ENCODE data around the gene ADORA3.
A peak's percentile ranks its signal among the peaks of the same experiment; 100 is the strongest.

The ADORA3 gene

DNA sequence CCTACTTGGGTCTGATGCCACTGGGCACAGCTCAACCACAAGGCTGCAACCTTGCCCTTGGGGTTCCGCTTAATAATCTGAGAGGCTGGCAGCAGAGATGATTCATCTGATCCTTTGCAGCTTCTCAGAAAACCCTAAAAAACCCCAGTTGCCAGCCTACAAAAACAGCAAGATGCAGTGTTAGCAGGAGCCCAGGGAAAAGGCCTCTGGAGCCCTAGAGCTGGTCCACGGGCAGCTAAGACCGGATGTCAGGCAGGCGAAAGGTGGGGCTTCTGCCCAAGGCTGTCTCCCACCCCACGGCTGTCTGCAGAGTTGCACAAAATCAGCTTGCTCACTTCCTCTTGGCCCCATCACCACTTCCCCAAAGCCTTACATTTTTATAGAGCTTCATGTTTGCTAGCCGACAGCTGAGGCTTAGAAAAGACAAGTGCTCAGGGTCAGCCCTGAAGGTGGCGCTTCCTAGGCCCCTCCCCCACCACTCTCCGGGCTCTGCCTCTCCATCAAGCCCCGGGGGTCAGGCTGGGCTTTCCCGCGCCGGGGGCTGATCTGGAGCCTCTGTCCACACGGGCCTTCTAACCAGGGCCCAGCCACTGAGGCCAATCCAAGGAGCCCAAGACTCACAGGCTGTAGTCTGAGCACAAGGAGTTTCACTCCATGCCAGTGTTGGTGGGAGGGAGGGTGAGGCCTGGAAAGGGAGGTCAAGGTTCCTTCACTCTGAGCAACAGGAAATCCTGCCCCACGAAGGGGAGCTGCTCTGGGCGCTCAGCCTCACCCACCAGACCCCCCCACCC is 4.2 kb upstream of the ADORA3 start:
- DNase-seq, result peak; percentile 61 to 65

DNA sequence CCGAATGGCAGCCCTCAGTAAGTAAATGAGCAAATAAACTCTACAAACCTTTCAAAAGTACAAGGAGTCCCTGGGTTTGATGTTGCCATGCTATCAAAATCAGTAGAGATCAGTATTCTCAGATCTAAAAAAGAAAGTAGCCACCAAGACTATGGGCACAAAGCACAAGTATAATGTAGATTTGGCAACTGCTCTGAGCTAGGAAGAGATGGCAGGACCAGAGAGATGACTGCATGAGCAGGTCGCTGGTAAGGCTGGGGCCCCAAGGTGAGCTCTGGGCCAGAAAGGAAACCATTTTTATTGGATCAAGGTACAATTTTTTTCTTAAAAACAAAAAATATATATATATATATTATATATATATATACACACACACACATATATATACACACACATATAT is 3.1 kb upstream of the ADORA3 start:
- no peak for DNase-seq

GRCh38 chr1:111505641-111506119 is 2.2 kb upstream of the ADORA3 start:
- peak in 1 of 2 donors; percentile 16 for DNase-seq

DNA sequence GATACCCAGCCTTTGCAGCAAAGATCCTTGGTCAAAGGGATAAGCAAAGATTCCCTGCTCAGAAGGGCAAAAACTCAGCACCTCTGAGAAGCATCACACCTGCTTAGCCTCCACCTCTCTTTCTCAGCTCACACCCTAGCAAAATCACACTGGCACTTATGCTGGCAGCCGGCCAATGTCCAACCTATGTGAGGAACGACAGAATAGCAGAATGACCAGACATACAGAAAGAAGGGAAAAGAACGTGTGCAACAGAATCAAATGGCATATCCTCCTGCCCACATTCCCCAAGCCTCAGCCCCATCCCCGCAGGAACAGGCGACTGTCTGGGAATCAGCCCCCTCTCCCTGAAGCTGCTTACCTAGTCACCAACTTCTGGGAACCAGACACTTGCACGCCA is 664 bp upstream of the ADORA3 start:
- DNase-seq, result no peak

- DNase-seq, result no peak
These were observed 1.8 kb downstream of the ADORA3 start for GRCh38 chr1:111501645-111502044.

DNA sequence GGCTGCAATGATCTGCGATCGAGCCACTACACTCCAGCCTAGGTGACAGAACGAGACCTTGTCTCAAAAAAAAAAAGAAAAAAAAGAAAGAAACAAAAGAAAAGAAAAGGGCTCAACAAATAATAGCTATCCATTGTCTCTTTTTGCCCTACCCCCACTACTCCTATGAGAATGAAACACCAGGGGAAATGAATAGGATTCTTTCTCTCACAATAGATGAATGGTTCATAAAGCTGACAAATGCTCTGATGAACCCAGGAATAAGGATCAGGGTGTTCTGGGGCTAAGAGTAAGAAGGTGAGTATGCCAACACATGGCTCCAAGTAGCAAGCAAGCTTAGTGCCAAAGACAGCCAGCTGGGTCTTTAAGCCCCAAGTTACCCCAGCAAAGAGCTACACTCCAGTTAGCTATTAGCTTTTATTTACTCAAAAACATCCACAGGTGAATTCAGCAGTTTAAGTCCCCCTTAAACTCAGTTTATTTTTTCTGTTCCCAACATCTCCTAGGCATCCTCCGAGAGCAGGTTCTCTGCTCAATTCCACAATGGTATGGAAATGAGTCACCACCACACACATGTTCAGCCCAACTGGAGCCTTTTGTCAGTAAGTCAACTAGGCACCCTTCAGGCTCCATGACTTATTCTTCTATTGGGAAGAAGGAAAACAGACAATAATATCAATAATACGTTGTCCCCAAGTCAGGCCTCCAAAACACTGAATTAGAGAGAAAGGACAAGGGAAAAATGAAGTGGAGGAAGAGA is 4.2 kb downstream of the ADORA3 start:
- DNase-seq, result no peak

DNA sequence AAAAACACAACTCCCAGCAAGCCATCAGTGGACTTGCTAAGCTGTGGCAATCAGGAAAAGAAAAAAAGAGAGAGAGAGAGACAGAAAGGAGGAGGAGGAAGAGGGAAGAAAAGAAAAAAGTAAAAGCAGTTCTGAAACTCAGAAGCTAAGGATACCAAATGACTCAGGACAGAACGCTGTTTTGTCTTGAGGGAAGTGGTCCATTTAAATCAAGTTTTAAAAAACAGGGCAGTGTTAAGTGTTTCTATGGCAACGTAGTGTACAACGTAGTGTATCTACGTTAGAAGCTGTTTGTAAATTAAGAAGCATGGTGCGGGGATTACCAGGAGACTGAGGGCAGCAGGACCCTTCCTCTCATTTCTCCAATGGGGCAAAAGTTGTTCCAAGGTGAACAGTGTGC is 5.8 kb downstream of the ADORA3 start:
- DNase-seq, result no peak

DNA sequence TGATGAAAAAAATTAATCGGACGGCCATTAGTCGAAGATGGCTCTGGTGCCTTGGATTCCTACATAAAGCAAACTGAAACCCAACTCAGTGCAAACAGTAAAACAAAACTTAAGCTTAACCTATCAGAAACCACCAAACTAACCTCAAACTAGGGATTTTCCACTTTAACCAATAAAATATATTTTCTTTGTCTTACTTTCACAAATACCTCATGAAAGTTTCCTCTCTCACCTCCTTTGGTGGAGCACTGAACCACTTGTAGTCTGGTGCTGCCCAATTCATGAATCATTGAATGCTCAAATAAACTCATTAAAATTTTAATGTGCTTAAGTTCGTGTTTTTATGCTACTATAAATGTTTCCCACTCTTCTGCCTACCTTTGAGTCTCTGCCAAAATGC is 7.0 kb downstream of the ADORA3 start:
- no peak for DNase-seq

DNA sequence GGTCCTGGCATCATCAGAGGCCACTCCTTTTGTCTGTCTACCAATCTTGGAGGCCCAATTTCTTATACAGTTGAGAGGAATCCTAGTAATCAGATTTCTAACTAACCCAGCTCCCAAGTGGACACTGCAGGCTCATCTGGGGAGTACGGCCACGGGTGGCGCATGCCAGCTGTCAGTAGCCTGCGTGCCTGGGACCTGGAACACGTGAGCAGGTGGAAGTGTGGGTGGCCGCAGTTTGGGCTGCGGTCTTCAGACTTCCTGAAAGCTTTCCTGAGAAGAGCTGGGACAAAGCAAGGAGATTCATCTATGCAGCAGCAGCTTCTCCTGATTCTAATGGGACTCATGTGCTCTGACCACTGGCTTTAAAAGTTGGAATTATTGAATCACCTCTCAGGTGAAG is 12.4 kb downstream of the ADORA3 start:
- no peak for DNase-seq

DNA sequence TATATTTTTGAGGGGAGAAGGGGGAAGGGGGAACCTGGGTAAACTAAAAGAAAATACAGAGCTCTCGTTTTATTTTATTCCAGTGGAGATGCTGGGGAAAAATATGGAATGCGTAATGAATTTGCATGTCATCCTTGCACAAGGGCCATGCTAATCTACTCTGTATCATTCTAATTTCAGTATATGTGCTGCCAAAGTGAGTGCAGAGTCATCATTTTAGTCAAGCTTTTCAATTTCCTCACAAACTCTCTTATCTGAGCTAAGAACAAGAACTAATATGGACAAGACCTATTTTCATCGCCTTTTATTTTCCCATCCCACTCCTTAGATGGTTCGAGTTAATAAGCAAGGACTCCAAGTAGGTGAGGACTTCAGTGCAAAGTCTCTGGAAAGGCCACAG is 13.2 kb downstream of the ADORA3 start:
- no peak for DNase-seq

DNA sequence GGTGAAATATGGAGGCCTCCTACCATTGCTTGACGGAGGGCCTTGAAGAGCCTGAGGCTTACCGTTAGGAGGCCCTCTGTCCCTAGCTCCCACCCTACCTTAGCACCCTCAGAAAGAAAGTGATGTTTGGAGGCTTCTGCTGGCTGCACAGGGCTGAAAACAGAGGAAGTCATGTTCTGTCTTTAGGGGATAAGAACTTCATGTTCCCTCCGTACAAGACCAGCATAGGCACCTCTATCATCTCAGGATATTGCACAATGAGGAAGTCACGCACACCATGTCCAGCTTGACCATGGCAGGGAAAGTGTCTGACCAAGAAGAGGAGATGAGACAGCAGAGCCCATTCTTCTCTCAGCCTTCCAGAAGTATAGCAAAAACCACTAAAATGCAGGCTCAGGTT is 13.8 kb downstream of the ADORA3 start:
- no peak for DNase-seq

DNA sequence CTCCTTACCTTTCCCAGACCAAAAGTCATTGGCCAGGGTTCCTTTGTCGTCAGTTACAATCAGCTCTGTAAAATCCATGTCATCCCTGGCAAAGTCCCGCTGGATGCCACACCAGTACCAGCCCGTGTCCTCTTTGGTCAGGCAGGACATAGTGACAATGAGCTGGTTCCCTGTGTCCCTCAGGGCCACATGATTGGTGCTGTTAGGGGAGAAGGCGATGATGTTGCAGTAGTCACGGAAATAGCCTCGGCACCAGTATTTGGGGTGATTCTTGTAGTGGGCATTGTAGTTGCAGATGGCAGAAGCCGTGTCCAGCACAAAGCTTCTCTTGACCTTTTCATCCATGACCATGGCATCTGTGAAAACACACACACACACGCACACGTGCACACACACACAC is 14.8 kb downstream of the ADORA3 start:
- DNase-seq, result no peak

DNA sequence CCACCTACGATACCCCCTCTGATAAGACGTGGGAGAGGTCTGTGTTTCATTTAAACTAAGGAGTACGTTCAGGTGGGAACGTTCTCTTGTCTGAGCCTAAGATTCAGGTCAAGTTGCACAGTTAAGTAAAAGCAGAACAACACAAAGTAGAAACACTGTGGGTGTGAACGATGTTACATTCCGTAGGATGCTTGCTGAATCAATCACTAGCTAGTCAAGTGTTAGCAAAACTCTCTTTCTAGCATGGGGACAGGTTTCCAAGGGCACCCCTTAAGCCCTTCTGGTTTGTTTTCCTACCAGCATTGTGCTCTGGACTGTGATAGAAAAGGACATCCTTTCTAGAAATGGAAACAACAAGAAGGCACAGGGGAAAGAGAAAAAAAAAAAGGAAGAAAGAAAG is 16.3 kb downstream of the ADORA3 start:
- DNase-seq, result no peak

DNA sequence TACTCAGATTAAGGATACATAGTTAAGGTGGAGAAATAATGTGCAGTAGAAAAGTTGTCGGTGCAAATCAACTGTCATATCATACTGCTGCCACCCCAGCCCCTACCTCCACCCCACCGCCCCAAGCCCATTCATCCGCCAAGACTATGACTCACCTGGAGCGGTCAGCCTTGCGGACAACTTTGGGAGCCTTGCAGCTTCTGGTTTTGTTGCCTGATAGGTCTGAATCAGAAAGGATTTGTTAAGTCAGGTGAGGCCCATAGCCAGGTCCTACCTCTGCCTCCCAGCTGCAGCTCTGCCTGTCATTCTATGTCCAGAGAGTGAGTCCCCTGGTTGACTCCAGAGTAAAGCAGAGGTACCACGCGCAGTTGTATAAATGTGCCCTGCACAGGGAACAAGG is 17.0 kb downstream of the ADORA3 start:
- DNase-seq, result no peak

DNA sequence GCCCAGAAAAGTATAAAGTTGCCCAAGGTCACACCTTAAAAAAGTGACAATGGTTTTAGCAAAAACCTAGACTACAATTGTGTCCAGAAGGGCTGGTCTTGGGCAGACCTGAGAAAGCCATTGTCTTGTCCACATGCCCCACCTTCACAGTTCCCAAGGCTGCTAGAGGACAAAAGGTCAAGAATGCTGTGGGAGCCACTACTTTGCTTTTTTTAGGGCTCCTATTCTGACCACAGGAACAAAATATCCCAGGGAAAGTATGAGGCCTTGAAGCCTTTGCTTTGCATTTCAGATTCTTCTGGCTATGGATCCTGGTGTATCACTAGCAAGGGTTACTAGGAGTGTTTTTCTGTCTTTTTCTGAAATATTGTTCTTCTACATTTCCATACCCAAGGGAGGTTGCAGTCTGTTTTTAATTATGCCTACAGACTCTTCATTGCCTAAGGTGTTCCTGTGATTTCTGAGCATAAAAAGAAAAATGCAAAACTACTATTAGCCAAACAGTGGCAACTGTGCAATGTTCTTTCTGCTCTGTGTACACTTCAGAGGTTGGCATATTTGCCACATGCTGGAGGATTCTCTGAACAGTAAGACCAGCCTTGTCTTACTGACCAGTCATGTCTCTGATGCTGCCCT is 18.9 kb downstream of the ADORA3 start:
- no peak for DNase-seq

DNA sequence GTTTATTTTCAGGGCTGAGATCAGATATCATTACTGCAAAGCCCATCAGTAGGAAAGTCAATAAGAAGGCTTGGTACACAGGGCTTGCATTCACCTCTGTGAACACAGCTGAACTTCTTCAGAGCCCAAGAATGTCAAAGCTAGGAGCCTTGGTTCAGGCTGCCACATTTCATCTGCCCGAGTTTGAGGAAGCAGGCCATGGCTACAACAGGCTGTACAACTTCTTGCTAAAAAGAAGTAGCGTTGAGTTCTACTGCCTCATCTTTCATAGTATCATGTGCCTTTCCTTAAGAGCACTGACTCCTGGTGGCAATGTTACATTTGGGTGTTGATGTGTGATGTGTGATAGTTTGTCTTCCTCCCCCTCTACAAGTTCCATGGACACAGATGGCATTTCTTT is 19.6 kb downstream of the ADORA3 start:
- DNase-seq, result no peak

DNA sequence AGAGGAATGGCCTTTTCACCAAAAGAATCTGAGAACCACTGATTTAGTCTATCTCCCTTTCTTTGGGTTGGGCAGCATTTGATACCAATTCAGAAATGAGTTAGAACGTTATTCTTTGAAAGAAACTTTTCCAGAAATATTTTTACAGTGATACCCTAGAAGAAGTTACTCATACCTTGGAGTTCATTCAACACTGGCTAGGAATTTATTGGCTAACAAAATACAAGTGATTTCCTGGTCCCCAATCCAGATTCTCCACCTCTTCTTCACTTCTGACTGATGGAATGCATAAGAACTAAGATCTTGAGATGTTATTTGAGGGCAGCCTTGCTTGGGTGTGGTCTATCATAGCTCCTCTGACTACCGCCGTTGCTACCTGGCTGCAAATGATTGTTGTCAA is 20.3 kb downstream of the ADORA3 start:
- no peak for DNase-seq

GRCh38 chr1:111481387-111482221 is 21.8 kb downstream of the ADORA3 start:
- DNase-seq, result peak; percentile 55 to 60

DNA sequence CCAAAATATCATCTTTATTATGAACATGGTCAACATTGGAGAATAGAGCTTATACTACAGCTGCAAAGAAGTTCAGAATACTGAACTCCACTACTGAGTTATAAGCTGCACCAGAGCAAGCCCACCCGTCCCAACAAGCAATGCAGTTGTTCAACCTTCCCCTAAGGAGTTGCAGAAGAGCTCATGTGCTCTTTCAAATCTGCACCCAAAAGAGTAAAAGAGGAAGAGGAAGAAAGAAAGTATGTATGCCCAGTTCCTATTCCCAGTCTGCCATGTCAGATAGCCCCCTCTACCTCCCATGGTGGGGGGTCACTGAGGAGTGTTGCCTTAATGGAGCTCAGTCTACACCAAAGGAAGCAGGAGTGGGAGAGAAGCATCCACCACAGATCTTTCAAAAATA is 22.8 kb downstream of the ADORA3 start:
- no peak for DNase-seq

- peak; percentile 14 to 21 for DNase-seq
These were observed 26.6 kb downstream of the ADORA3 start for GRCh38 chr1:111476761-111477309.

DNA sequence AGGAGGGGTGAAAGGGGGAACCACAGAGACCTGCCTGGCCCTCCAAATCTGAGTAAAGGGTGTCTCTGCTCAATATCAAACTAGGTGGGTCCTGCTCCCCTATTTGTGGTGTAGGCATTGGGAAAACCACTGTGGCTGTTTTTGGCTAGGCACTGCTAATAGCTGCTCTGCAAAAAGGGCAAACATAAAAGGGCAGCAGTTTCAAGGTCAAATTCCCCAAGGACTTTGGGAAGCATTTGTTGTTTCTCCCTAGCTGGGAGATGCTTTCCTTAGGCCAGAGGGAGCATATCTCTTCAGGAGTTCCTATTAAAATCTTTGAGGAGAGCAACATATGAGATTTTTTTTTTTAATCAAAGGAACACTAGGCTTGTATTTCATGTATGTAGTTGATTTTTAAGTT is 27.2 kb downstream of the ADORA3 start:
- DNase-seq, result no peak

GRCh38 chr1:111475701-111476100 is 27.7 kb downstream of the ADORA3 start:
- DNase-seq, result no peak

DNA sequence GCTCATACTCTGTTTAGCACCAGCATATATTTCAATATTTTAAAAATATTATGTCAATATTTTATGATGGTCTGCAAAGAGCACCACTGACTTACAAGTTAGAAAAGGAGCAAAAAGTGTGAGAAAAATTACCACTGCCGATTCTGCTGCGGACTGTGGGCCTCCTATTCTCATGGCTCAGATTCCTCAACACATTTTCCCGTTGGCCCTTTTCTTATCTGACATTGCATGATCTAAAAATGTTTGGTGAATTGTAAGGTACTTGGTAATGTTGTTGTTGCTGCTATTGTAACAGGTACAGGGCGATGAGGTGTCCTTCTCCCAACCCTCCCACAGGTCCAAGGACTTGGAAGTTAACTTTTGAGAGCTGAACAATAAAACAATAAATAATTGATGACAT is 28.9 kb downstream of the ADORA3 start:
- DNase-seq, result no peak
